ENCODE measurements around the gene EPAS1.
"Not testable (repeated sequence)": the region's sequence is repeated elsewhere in the genome, so short reads cannot be mapped to it uniquely, and the experiment has no call there.

EPAS1 gene

DNA sequence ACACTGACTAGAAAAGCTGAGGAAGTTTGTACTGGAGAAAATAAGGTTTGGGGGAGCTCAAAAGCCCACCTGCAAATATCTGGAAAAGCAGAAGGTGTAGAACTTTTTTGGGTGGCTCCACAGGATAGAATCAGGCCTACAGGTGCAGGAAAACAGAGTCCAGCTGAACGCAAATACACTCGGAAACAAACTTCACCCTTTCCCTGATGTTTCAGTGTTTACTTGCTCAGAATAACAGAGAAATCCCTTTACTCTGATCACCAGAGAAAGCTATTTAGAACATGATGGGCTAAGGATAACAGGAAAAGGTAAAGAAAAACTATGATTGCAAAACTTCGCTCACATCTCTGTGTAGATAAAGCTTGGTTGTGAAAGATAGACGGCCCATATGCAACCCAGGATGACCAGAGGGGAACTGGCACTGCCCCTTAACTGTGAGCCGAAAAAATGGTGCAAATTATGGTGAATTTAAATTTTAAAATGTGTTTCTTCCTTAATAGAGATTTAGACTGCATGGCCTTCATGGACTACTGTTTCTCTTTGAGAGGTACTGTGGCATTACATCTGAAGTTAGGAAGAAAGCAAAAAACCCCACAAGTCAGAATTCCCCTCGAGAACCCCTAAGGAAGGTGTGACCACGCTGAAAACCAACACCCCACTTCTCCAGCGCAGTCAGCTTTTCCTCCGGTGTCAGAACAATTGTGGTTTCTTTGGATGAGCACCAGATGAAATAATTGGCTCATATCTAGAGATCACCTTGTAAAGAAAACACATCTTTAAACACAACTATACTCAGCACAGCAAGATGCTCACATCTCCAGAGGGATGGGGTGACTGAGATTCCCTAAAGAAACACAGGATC, 97.7 kb downstream of the EPAS1 start:
- no peak overlapping the region for H3K27ac ChIP-seq (ENCODE audit: low read depth, low read length)
- H3K27me3 ChIP-seq (ENCODE audit: control insufficient read depth in 1 of 2, insufficient read depth in 2 of 2, low read length in 2 of 2), result no peaks in the 10 kb centered on the region
- no peak overlapping the region for H3K9ac ChIP-seq (ENCODE audit: low read depth in 1 of 2, low read length in 2 of 2)
- H3K36me3 ChIP-seq (ENCODE audit: control insufficient read depth in 1 of 2, insufficient read depth in 2 of 2, low read length in 2 of 2), result no peaks in the 10 kb centered on the region
- H3K9me3 ChIP-seq (ENCODE audit: control insufficient read depth in 1 of 2, low read length in 2 of 2), result no peaks in the 10 kb centered on the region
- no peaks in the 10 kb centered on the region for H3K4me1 ChIP-seq (ENCODE audit: control insufficient read depth in 1 of 2, insufficient read depth in 2 of 2, low read length in 2 of 2)
- H3K4me3 ChIP-seq (ENCODE audit: low read depth in 1 of 2, low read length in 2 of 2), result no peak overlapping the region

- H3K27ac ChIP-seq (ENCODE audit: low read depth, low read length); H3K9ac ChIP-seq (ENCODE audit: low read depth in 1 of 2, low read length in 2 of 2); H3K9me3 ChIP-seq (ENCODE audit: control insufficient read depth in 1 of 2, low read length in 2 of 2); H3K4me3 ChIP-seq (ENCODE audit: low read depth in 1 of 2, low read length in 2 of 2); H3K4me1 ChIP-seq (ENCODE audit: control insufficient read depth in 1 of 2, insufficient read depth in 2 of 2, low read length in 2 of 2); H3K27me3 ChIP-seq (ENCODE audit: control insufficient read depth in 1 of 2, insufficient read depth in 2 of 2, low read length in 2 of 2); H3K36me3 ChIP-seq (ENCODE audit: control insufficient read depth in 1 of 2, insufficient read depth in 2 of 2, low read length in 2 of 2): not testable (repeated sequence)
Measured at GRCh38 chr2:46395730-46396129, 98.5 kb downstream of the EPAS1 start.

DNA sequence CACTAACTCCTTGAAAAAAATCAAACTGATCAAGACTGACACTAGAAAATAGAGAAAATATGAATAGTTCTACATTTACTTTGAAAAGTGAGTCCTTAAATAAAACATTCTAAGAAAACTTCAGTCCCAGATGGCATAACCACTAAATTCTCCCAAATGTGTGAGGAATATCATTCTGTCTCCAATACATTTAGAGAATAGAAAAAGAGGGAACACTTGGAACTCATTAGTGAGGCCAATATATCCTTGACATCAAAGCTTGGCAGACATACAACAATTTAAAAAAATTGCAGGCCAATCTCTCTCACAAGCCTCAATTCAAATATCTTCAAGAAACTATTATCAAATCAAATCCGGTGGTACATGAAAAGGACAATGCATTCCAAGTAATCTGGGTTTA, 102.8 kb downstream of the EPAS1 start:
- no peak overlapping the region for H3K4me3 ChIP-seq (ENCODE audit: low read depth in 1 of 2, low read length in 2 of 2)
- no peak overlapping the region for H3K9ac ChIP-seq (ENCODE audit: low read depth in 1 of 2, low read length in 2 of 2)
- H3K9me3 ChIP-seq (ENCODE audit: control insufficient read depth in 1 of 2, low read length in 2 of 2), result no peaks in the 10 kb centered on the region
- peaks cover 0 to under 1% of the 10 kb centered on the region in 2 donors for H3K4me1 ChIP-seq (ENCODE audit: control insufficient read depth in 1 of 2, insufficient read depth in 2 of 2, low read length in 2 of 2)
- H3K36me3 ChIP-seq (ENCODE audit: control insufficient read depth in 1 of 2, insufficient read depth in 2 of 2, low read length in 2 of 2), result no peaks in the 10 kb centered on the region
- H3K27me3 ChIP-seq (ENCODE audit: control insufficient read depth in 1 of 2, insufficient read depth in 2 of 2, low read length in 2 of 2), result no peaks in the 10 kb centered on the region
- no peak overlapping the region for H3K27ac ChIP-seq (ENCODE audit: low read depth, low read length)

DNA sequence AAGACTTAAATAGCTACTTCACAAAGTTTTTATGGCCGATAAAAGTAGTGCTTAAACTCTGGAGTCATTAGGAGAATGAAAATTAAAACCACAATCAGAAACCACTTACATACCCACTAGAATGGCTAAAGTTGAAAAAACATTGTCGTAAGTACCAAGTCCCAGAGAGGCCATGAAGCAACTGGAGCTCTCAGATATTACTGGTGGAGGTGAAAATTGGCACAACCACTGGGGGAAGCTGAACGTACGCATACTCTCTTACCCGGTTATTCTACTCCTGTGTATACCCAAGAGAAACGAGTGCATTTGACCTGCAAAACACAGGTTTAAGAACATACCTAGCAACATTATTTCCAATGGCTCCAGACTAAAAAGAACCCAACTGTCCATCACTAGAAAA, 105.7 kb downstream of the EPAS1 start:
- Histone ChIP-seq H3K4me1 (ENCODE audit: control insufficient read depth in 1 of 2, insufficient read depth in 2 of 2, low read length in 2 of 2) (peaks cover 0 to 4% of the 10 kb centered on the region in 2 donors), H3K27ac (ENCODE audit: low read depth, low read length) (no peak overlapping the region), H3K36me3 (ENCODE audit: control insufficient read depth in 1 of 2, insufficient read depth in 2 of 2, low read length in 2 of 2) (no peaks in the 10 kb centered on the region), H3K9me3 (ENCODE audit: control insufficient read depth in 1 of 2, low read length in 2 of 2) (no peaks in the 10 kb centered on the region), H3K9ac (ENCODE audit: low read depth in 1 of 2, low read length in 2 of 2) (no peak overlapping the region), H3K27me3 (ENCODE audit: control insufficient read depth in 1 of 2, insufficient read depth in 2 of 2, low read length in 2 of 2) (no peaks in the 10 kb centered on the region), H3K4me3 (ENCODE audit: low read depth in 1 of 2, low read length in 2 of 2) (no peak overlapping the region)

DNA sequence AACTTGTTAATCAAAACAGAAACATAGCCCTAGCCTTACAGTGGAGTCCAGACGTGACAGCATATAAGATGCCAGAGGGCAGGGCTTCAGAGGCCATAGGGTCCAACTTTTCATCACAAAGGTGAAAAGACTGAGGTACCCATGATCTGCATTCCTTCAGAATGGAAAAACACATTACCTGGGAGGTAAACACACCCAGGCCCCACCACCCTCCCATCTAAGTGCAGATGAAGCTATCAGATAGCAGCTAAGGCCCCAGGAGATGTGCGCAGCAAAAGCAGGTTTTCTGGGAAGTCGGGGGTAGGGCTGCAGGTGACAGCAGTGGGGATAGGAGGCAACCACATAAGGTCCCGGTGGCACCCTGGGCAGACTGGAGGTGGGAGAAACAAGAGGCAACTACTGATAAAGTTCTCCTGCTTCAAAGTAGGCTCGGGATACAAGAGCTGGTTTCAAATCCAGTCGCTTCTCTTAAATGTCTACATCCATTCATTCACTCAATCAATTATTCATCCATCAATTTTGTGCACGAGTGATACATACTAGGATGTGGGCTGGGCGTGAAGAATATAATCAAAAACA, 107.1 kb downstream of the EPAS1 start:
- no peaks in the 10 kb centered on the region for H3K36me3 ChIP-seq (ENCODE audit: control insufficient read depth in 1 of 2, insufficient read depth in 2 of 2, low read length in 2 of 2)
- H3K27ac ChIP-seq (ENCODE audit: low read depth, low read length), result no peak overlapping the region

GRCh38 chr2:46407852-46408455, 110.7 kb downstream of the EPAS1 start:
- no peaks in the 10 kb centered on the region for H3K9me3 ChIP-seq (ENCODE audit: control insufficient read depth in 1 of 2, low read length in 2 of 2)
- no peaks in the 10 kb centered on the region for H3K27me3 ChIP-seq (ENCODE audit: control insufficient read depth in 1 of 2, insufficient read depth in 2 of 2, low read length in 2 of 2)
- H3K9ac ChIP-seq (ENCODE audit: low read depth in 1 of 2, low read length in 2 of 2), result no peak overlapping the region
- no peaks in the 10 kb centered on the region for H3K36me3 ChIP-seq (ENCODE audit: control insufficient read depth in 1 of 2, insufficient read depth in 2 of 2, low read length in 2 of 2)
- no peak overlapping the region for H3K27ac ChIP-seq (ENCODE audit: low read depth, low read length)
- H3K4me3 ChIP-seq (ENCODE audit: low read depth in 1 of 2, low read length in 2 of 2), result no peak overlapping the region
- H3K4me1 ChIP-seq (ENCODE audit: control insufficient read depth in 1 of 2, insufficient read depth in 2 of 2, low read length in 2 of 2), result peaks cover 12 to 21% of the 10 kb centered on the region in 2 donors

More for the DNA sequence above, 107.1 kb downstream of the EPAS1 start:
- no peak overlapping the region for H3K4me3 ChIP-seq (ENCODE audit: low read depth in 1 of 2, low read length in 2 of 2)
- H3K9me3 ChIP-seq (ENCODE audit: control insufficient read depth in 1 of 2, low read length in 2 of 2), result no peaks in the 10 kb centered on the region
- H3K27me3 ChIP-seq (ENCODE audit: control insufficient read depth in 1 of 2, insufficient read depth in 2 of 2, low read length in 2 of 2), result no peaks in the 10 kb centered on the region
- peaks cover 8 to 14% of the 10 kb centered on the region in 2 donors for H3K4me1 ChIP-seq (ENCODE audit: control insufficient read depth in 1 of 2, insufficient read depth in 2 of 2, low read length in 2 of 2)
- H3K9ac ChIP-seq (ENCODE audit: low read depth in 1 of 2, low read length in 2 of 2), result no peak overlapping the region

GRCh38 chr2:46409756-46410155, 112.5 kb downstream of the EPAS1 start:
- Histone ChIP-seq H3K9ac (ENCODE audit: low read depth in 1 of 2, low read length in 2 of 2) (no peak overlapping the region), H3K36me3 (ENCODE audit: control insufficient read depth in 1 of 2, insufficient read depth in 2 of 2, low read length in 2 of 2) (no peaks in the 10 kb centered on the region), H3K27ac (ENCODE audit: low read depth, low read length) (no peak overlapping the region), H3K27me3 (ENCODE audit: control insufficient read depth in 1 of 2, insufficient read depth in 2 of 2, low read length in 2 of 2) (no peaks in the 10 kb centered on the region), H3K4me3 (ENCODE audit: low read depth in 1 of 2, low read length in 2 of 2) (no peak overlapping the region), H3K4me1 (ENCODE audit: control insufficient read depth in 1 of 2, insufficient read depth in 2 of 2, low read length in 2 of 2) (peaks cover 12 to 21% of the 10 kb centered on the region in 2 donors), H3K9me3 (ENCODE audit: control insufficient read depth in 1 of 2, low read length in 2 of 2) (no peaks in the 10 kb centered on the region)

GRCh38 chr2:46410273-46411244, 113.4 kb downstream of the EPAS1 start:
- H3K4me3 ChIP-seq (ENCODE audit: low read depth in 1 of 2, low read length in 2 of 2), result no peak overlapping the region
- no peak overlapping the region for H3K9ac ChIP-seq (ENCODE audit: low read depth in 1 of 2, low read length in 2 of 2)
- H3K4me1 ChIP-seq (ENCODE audit: control insufficient read depth in 1 of 2, insufficient read depth in 2 of 2, low read length in 2 of 2), result peaks cover 12 to 17% of the 10 kb centered on the region in 2 donors
- H3K36me3 ChIP-seq (ENCODE audit: control insufficient read depth in 1 of 2, insufficient read depth in 2 of 2, low read length in 2 of 2), result no peaks in the 10 kb centered on the region
- no peak overlapping the region for H3K27ac ChIP-seq (ENCODE audit: low read depth, low read length)
- no peaks in the 10 kb centered on the region for H3K9me3 ChIP-seq (ENCODE audit: control insufficient read depth in 1 of 2, low read length in 2 of 2)
- no peaks in the 10 kb centered on the region for H3K27me3 ChIP-seq (ENCODE audit: control insufficient read depth in 1 of 2, insufficient read depth in 2 of 2, low read length in 2 of 2)

DNA sequence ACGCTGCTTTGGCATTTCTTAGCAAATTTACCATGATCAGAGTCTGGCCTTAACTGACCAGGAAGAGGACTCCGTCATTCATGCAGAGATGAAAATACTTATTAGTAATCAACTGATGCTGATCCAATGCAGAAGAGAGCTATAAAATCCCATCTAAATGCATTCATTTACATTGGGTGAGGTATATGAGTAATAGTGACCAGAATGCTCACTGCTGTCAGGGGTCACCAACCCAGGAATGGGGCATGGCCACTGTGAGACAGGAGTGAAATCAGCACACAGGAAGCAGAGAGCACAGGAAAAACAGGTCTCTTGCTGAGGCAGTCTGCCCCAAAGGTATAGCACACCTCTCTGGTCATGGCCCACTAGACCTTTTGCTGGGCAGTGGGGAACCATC, 114.0 kb downstream of the EPAS1 start:
- H3K36me3 ChIP-seq (ENCODE audit: control insufficient read depth in 1 of 2, insufficient read depth in 2 of 2, low read length in 2 of 2), result no peaks in the 10 kb centered on the region
- peaks cover 12 to 17% of the 10 kb centered on the region in 2 donors for H3K4me1 ChIP-seq (ENCODE audit: control insufficient read depth in 1 of 2, insufficient read depth in 2 of 2, low read length in 2 of 2)
- no peak overlapping the region for H3K27ac ChIP-seq (ENCODE audit: low read depth, low read length)
- H3K9ac ChIP-seq (ENCODE audit: low read depth in 1 of 2, low read length in 2 of 2), result no peak overlapping the region
- peaks cover 0 to under 1% of the 10 kb centered on the region in 2 donors for H3K9me3 ChIP-seq (ENCODE audit: control insufficient read depth in 1 of 2, low read length in 2 of 2)
- H3K4me3 ChIP-seq (ENCODE audit: low read depth in 1 of 2, low read length in 2 of 2), result no peak overlapping the region
- H3K27me3 ChIP-seq (ENCODE audit: control insufficient read depth in 1 of 2, insufficient read depth in 2 of 2, low read length in 2 of 2), result no peaks in the 10 kb centered on the region

All from duodenal mucosa (tissue), 2 donors.